ENCODE results near the gene PLD3. TPM values are rescaled to one million over a fixed set of nuclear protein-coding genes. Genes with fewer than 3 reads are reported as not detected.

The PLD3 gene
- total and polyA plus RNA-seq, 2 experiments from 2014 or later, result 181 to 490 TPM

- Histone ChIP-seq H3K79me2 (replicated peaks; ENCODE audit: insufficient read depth) (no peaks in the 10 kb centered on the region), H4K20me1 (replicated peaks; ENCODE audit: insufficient read depth) (no peaks in the 10 kb centered on the region), H3F3A (replicated peaks; ENCODE audit: low read depth) (no peaks in the 10 kb centered on the region), H3K27me3 (ENCODE audit: insufficient read depth) (no peaks in the 10 kb centered on the region), H3K4me1 (ENCODE audit: insufficient read depth) (peaks cover 18% of the 10 kb centered on the region), H2AFZ (no peak overlapping the region; the same call in 1 of the 2 replicates), H3K9me2 (ENCODE audit: insufficient read depth) (no peaks in the 10 kb centered on the region), H3K4me2 (no peak overlapping the region), H3K4me3 (no peak overlapping the region), H3K27ac (ENCODE audit: low read depth) (no peak overlapping the region), H3K36me3 (ENCODE audit: insufficient read depth) (no peaks in the 10 kb centered on the region)
- H3K4me1 Mint-ChIP-seq, result peaks cover 29% of the 10 kb centered on the region
- TF ChIP-seq EZH2phosphoT487 (IDR thresholded peaks at IDR 0.05; ENCODE audit: unreplicated experiment) (no peak), CTCF (conservative IDR thresholded peaks at IDR 0.05; ENCODE audit: low read depth in 2 of 2) (no peak), STAT1 (IDR thresholded peaks at IDR 0.05; ENCODE audit: unreplicated experiment) (no peak), ZNF114 (CRISPR knock-in tag; IDR thresholded peaks at IDR 0.05) (no peak), ETS1 (IDR thresholded peaks at IDR 0.05) (no peak), EZH2 (IDR thresholded peaks at IDR 0.05; ENCODE audit: low read depth, unreplicated experiment) (no peak), ZNF331 (CRISPR knock-in tag; IDR thresholded peaks at IDR 0.05; ENCODE audit: low read depth) (no peak)
- H3K4me3 Mint-ChIP-seq, result no peak overlapping the region; the same call in 2 of the 3 replicates
- peaks cover 9% of the 10 kb centered on the region for H3K36me3 Mint-ChIP-seq (ENCODE audit: low read depth)
- no peaks in the 10 kb centered on the region for H3K9me3 Mint-ChIP-seq
- peaks cover 2% of the 10 kb centered on the region for H3K27me3 Mint-ChIP-seq (ENCODE audit: insufficient read depth, low read depth, poor library complexity)
- DNase-seq (ENCODE audit: low spot score), result no peak
- H3K27ac Mint-ChIP-seq, result no peak overlapping the region
- no peak for ATAC-seq
These were observed 69.5 kb downstream of the PLD3 start for GRCh38 chr19:40418040-40418439.

GRCh38 chr19:40419066-40419612 is 70.6 kb downstream of the PLD3 start:
- peaks cover 11% of the 10 kb centered on the region for H3K4me1 ChIP-seq (ENCODE audit: insufficient read depth)
- H3K27me3 Mint-ChIP-seq (ENCODE audit: insufficient read depth, low read depth, poor library complexity), result peaks cover 2% of the 10 kb centered on the region
- ATAC-seq (no peak), DNase-seq (ENCODE audit: low spot score) (no peak)
- H3K79me2 ChIP-seq (replicated peaks; ENCODE audit: insufficient read depth), result no peaks in the 10 kb centered on the region; the same call in none of the 2 replicates
- H2AFZ ChIP-seq, result no peak overlapping the region
- no peak for TF ChIP-seq EZH2phosphoT487 (IDR thresholded peaks at IDR 0.05; ENCODE audit: unreplicated experiment)
- peak in 1 of 2 experiments; percentile 34; a peak in 2 of 4 replicates for TF ChIP-seq CTCF (conservative IDR thresholded peaks at IDR 0.05; ENCODE audit: low read depth in 2 of 2)
- no peak for TF ChIP-seq ZNF114 (CRISPR knock-in tag; IDR thresholded peaks at IDR 0.05)
- no peak for TF ChIP-seq EZH2 (IDR thresholded peaks at IDR 0.05; ENCODE audit: low read depth, unreplicated experiment)
- TF ChIP-seq REST (IDR thresholded peaks at IDR 0.05; ENCODE audit: unreplicated experiment), result no peak
- no peaks in the 10 kb centered on the region for H3K36me3 ChIP-seq (ENCODE audit: insufficient read depth)
- H3F3A ChIP-seq (replicated peaks; ENCODE audit: low read depth), result no peaks in the 10 kb centered on the region
- H3K27me3 ChIP-seq (ENCODE audit: insufficient read depth), result no peaks in the 10 kb centered on the region
- H3K4me1 Mint-ChIP-seq, result peaks cover 25% of the 10 kb centered on the region
- H4K20me1 ChIP-seq (replicated peaks; ENCODE audit: insufficient read depth), result no peaks in the 10 kb centered on the region
- H3K36me3 Mint-ChIP-seq (ENCODE audit: low read depth), result peaks cover 9% of the 10 kb centered on the region
- no peak overlapping the region for H3K4me2 ChIP-seq
- no peak overlapping the region for H3K4me3 ChIP-seq
- H3K9me2 ChIP-seq (ENCODE audit: insufficient read depth), result no peaks in the 10 kb centered on the region
- H3K27ac Mint-ChIP-seq, result no peak overlapping the region
- no peaks in the 10 kb centered on the region for H3K9me3 Mint-ChIP-seq
- no peak overlapping the region for H3K4me3 Mint-ChIP-seq
- no peak overlapping the region for H3K27ac ChIP-seq (ENCODE audit: low read depth)
